ENCODE measurements around the gene RPL35.
A peak's percentile ranks its signal among the peaks of the same experiment; 100 is the strongest.

The RPL35 gene

GRCh38 chr9:124875501-124875900 lies 13.7 kb upstream of the RPL35 start:
- no peak for DNase-seq

GRCh38 chr9:124873664-124874063 lies 11.9 kb upstream of the RPL35 start:
- no peak for DNase-seq

GRCh38 chr9:124871156-124871561 lies 9.4 kb upstream of the RPL35 start:
- no peak for DNase-seq

GRCh38 chr9:124870723-124871122 lies 9.0 kb upstream of the RPL35 start:
- no peak for DNase-seq

- DNase-seq: peak; percentile 80 to 83
Measured at GRCh38 chr9:124869986-124870560, 8.3 kb upstream of the RPL35 start.

- DNase-seq: no peak
Measured at GRCh38 chr9:124869466-124869985, 7.8 kb upstream of the RPL35 start.

GRCh38 chr9:124868511-124869465 lies 7.0 kb upstream of the RPL35 start:
- peak; percentile 89 to 90 for DNase-seq

- DNase-seq: no peak
Measured at GRCh38 chr9:124863371-124863871, 1.7 kb upstream of the RPL35 start.

- DNase-seq: no peak
Measured at GRCh38 chr9:124860582-124861341, 995 bp downstream of the RPL35 start.

- no peak for DNase-seq
Measured at GRCh38 chr9:124859803-124860581, 1.8 kb downstream of the RPL35 start.

GRCh38 chr9:124858330-124859046 lies 3.3 kb downstream of the RPL35 start:
- DNase-seq: no peak

GRCh38 chr9:124857533-124858162 lies 4.1 kb downstream of the RPL35 start:
- DNase-seq: no peak

GRCh38 chr9:124855944-124856765 lies 5.6 kb downstream of the RPL35 start:
- DNase-seq: no peak

GRCh38 chr9:124855566-124855943 lies 6.2 kb downstream of the RPL35 start:
- DNase-seq: no peak

GRCh38 chr9:124854822-124855221 lies 6.9 kb downstream of the RPL35 start:
- no peak for DNase-seq

- DNase-seq: no peak
Measured at GRCh38 chr9:124854161-124854560, 7.6 kb downstream of the RPL35 start.

- DNase-seq: no peak
Measured at GRCh38 chr9:124853605-124854143, 8.1 kb downstream of the RPL35 start.

GRCh38 chr9:124852829-124853531 lies 8.8 kb downstream of the RPL35 start, which contains the start of gene WDR38:
Gene WDR38, plus strand, starts transcription at chr9:124853460. Its CDS starts 72 bp downstream, at chr9:124853532.
- DNase-seq: peak; percentile 68 to 78

Measured in stimulated activated CD4-positive, alpha-beta T cell treated with anti-CD3 and anti-CD28 coated beads, Interleukin-2, amount 100 ng/mL, for 48 hours (primary cell).